H1 (cell line): Measurements from ENCODE around the gene ST8SIA5. TPM values are rescaled to one million over a fixed set of nuclear protein-coding genes. Genes with fewer than 3 reads are reported as not detected.

Experiments
- ATF2 ChIP-seq: IDR thresholded peaks from 2 replicates; pipeline ENCODE4 v1.6.1; 2012; ENCODE audit warnings: low read length, inconsistent platforms
- BCL11A ChIP-seq, 2 experiments: IDR thresholded peaks; one replicate each; pipeline ENCODE4 v1.6.1; 2011; ENCODE audit warnings: low read depth in 2 of 2, low read length in 2 of 2, mild to moderate bottlenecking in 2 of 2
- CBX5 ChIP-seq: fragments of 300-800, 300-1000 bp; sonication (generic); IDR thresholded peaks from 2 replicates; pipeline ENCODE4 v1.7.1; 2016; ENCODE audit warnings: antibody characterized with exemption, low read length, low read depth
- E2F6 ChIP-seq: IDR thresholded peaks from 2 replicates; pipeline ENCODE4 v1.6.1; 2012; ENCODE audit warnings: inconsistent platforms
- PHF8 ChIP-seq: fragments of 200-600 bp; sonication (generic); conservative IDR thresholded peaks from 2 replicates; pipeline ENCODE4 v1.7.1; 2012; ENCODE audit warnings: low read depth, mild to moderate bottlenecking, inconsistent platforms, low read length, moderate library complexity
- TCF12 ChIP-seq: IDR thresholded peaks from 2 replicates; pipeline ENCODE4 v1.6.1; 2011; ENCODE audit warnings: low read depth, mild to moderate bottlenecking, low read length
- polyA plus RNA-seq, 7 experiments: library from polyadenylated mRNA; depleted of rRNA in 3 of 7; stranded (reverse) in 5 of 7; unstranded in 2 of 7; fragments of >200 nt in 5 of 7; fragments of 200-250 nt in 2 of 7; gene quantifications; 1 replicate in 5 of 7; 2 replicates in 1 of 7; 4 replicates in 1 of 7; pipeline versions ENCODE4 v1.2.1 to v1.2.3, GENCODE V29; 2011 to 2013; ENCODE audit warnings: missing spikeins in 2 of 7, mixed read lengths in 2 of 7
- total RNA-seq: library from RNA; stranded (reverse); fragmentation: NEBNext Ultra II Directional; extraction: Animal tissue kit (Norgen Biotek cat#: 25700); gene quantifications from 2 replicates; pipeline ENCODE4 v1.2.1, GENCODE V29; 2021

ST8SIA5 gene
- total and polyA plus RNA-seq, 2 of the 8 experiments (the other 6 are each of a cell fraction or from before 2014, with no cell fraction given): 2.4 to 6.3 TPM

GRCh38 chr18:46668135-46668534 is 88.7 kb downstream of the ST8SIA5 start (continued):
- TF ChIP-seq ATF2: no peak
- no peak for TF ChIP-seq CBX5
- TF ChIP-seq TCF12: no peak
- no peak for TF ChIP-seq PHF8
- no peak for TF ChIP-seq BCL11A (IDR thresholded peaks at IDR 0.05; ENCODE audit: low read depth in 2 of 2, low read length in 2 of 2)
- no peak for TF ChIP-seq E2F6
